Measurements from ENCODE around the gene ACOXL.

DNA sequence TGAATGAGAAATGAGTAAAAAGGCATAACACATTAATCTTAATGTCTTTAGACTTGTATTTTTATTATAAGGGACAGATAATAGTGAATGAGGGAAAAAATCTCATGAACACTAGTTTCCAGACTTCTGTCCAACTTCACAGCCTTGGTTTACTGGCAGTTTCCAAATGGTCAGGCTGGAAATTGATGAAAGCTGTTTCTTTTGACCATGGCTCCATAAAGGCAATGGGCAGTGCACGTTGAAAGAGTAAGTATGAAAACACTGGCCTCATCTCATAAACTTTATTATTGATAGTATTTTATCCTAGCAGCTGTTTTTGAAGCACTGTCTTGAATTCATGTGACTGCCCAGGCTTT lies 411.4 kb downstream of the ACOXL start:
- TF ChIP-seq EP300 (IDR thresholded peaks at IDR 0.05) (no peak), POLR2AphosphoS5 (IDR thresholded peaks at IDR 0.05) (no peak), POLR2A (IDR thresholded peaks at IDR 0.05) (no peak)
- TF ChIP-seq, protein P1, sequence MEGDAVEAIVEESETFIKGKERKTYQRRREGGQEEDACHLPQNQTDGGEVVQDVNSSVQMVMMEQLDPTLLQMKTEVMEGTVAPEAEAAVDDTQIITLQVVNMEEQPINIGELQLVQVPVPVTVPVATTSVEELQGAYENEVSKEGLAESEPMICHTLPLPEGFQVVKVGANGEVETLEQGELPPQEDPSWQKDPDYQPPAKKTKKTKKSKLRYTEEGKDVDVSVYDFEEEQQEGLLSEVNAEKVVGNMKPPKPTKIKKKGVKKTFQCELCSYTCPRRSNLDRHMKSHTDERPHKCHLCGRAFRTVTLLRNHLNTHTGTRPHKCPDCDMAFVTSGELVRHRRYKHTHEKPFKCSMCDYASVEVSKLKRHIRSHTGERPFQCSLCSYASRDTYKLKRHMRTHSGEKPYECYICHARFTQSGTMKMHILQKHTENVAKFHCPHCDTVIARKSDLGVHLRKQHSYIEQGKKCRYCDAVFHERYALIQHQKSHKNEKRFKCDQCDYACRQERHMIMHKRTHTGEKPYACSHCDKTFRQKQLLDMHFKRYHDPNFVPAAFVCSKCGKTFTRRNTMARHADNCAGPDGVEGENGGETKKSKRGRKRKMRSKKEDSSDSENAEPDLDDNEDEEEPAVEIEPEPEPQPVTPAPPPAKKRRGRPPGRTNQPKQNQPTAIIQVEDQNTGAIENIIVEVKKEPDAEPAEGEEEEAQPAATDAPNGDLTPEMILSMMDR (IDR thresholded peaks at IDR 0.05): no peak
